KBM-7 (cell line): Measurements from ENCODE around the gene ATP5MC3.

Experiments
- DNase-seq: peaks from one replicate; pipeline ENCODE4 v3.0.0-alpha.2; 2015
- in situ Hi-C: fragments of 300-500 bp; cut with MboI; formaldehyde crosslinking; loops from 2 replicates; pipeline ENCODE4 v1.14.3; 2020; ENCODE audit warnings: low sequenced_read_pairs, low pct_unique_long_range_greater_than_20kb, mixed read lengths

The ATP5MC3 gene

GRCh38 chr2:175170659-175171304 is 10.7 kb downstream of the ATP5MC3 start:
- in situ Hi-C loops = no loop called here
- peak; percentile 69 for DNase-seq

GRCh38 chr2:175169191-175169590 is 12.3 kb downstream of the ATP5MC3 start:
- in situ Hi-C loops = no loop called here

GRCh38 chr2:175168564-175168945 is 13.0 kb downstream of the ATP5MC3 start:
- in situ Hi-C loops = no loop called here
- no peak for DNase-seq

More at GRCh38 chr2:175169191-175169590, 12.3 kb downstream of the ATP5MC3 start:
- no peak for DNase-seq

GRCh38 chr2:175167792-175168563 is 13.5 kb downstream of the ATP5MC3 start, which contains the start of gene ATF2:
Gene ATF2 (minus strand): TSS chr2:175168203. CDS start chr2:175136443, 31,760 bp downstream.
- DNase-seq = peak; percentile 100
- in situ Hi-C loops = no loop called here

GRCh38 chr2:175167076-175167791 is 14.3 kb downstream of the ATP5MC3 start:
- in situ Hi-C loops = no loop called here
- no peak for DNase-seq

GRCh38 chr2:175166216-175166824 is 15.2 kb downstream of the ATP5MC3 start:
- in situ Hi-C loops = no loop called here
- DNase-seq = no peak

- in situ Hi-C loops = no loop called here
- DNase-seq = no peak
These were observed 17.3 kb downstream of the ATP5MC3 start for GRCh38 chr2:175164235-175164634.

GRCh38 chr2:175158894-175159293 is 22.6 kb downstream of the ATP5MC3 start:
- DNase-seq = no peak
- in situ Hi-C loops = no loop called here

- in situ Hi-C loops = no loop called here
- no peak for DNase-seq
These were observed 25.0 kb downstream of the ATP5MC3 start for GRCh38 chr2:175156534-175156933.

- in situ Hi-C loops = no loop called here
- DNase-seq = no peak
These were observed 26.8 kb downstream of the ATP5MC3 start for GRCh38 chr2:175154661-175155082.

GRCh38 chr2:175152242-175152641 is 29.3 kb downstream of the ATP5MC3 start:
- in situ Hi-C loops = no loop called here
- DNase-seq = no peak

- no peak for DNase-seq
- in situ Hi-C loops = no loop called here
These were observed 29.7 kb downstream of the ATP5MC3 start for GRCh38 chr2:175151791-175152190.

GRCh38 chr2:175147186-175147585 is 34.3 kb downstream of the ATP5MC3 start:
- DNase-seq = no peak
- in situ Hi-C loops = no loop called here

GRCh38 chr2:175143678-175144077 is 37.8 kb downstream of the ATP5MC3 start:
- DNase-seq = no peak
- in situ Hi-C loops = no loop called here

GRCh38 chr2:175143191-175143590 is 38.3 kb downstream of the ATP5MC3 start:
- no peak for DNase-seq
- in situ Hi-C loops = no loop called here

GRCh38 chr2:175140332-175140731 is 41.2 kb downstream of the ATP5MC3 start:
- in situ Hi-C loops = no loop called here
- DNase-seq = no peak

GRCh38 chr2:175137793-175138192 is 43.7 kb downstream of the ATP5MC3 start:
- in situ Hi-C loops = no loop called here
- DNase-seq = no peak

- in situ Hi-C loops = no loop called here
- no peak for DNase-seq
These were observed 44.9 kb downstream of the ATP5MC3 start for GRCh38 chr2:175136334-175137215.

- in situ Hi-C loops = no loop called here
- DNase-seq = no peak
These were observed 45.6 kb downstream of the ATP5MC3 start for GRCh38 chr2:175135862-175136261.
